Activated T-cell treated with anti-CD3 and anti-CD28 coated beads, Interleukin-2, amount 50 U/mL, for 1 hour (primary cell): ENCODE data around the gene OR2AE1.

ENCODE experiments used
- DNase-seq: peaks from one replicate; pipeline ENCODE4 v3.0.0-alpha.2; 2020

Gene OR2AE1

DNA sequence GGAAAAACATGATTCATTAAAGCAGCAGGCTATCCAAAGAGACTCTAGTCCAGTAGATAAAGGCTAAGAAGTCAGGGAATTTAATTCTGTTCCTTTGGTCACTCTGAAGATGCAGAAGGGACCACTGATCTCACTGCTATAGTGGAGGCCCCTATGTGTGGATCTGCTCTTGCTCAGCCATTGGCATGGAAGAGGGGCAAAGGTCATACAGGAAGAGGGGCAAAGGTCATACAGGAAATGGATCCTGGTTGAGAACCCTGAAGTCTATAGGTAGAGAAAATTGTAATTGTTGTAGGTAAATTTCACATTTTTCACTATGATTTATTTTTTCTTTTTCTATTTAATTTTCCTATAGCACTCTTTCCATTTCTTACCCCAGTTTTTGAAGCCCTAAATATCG lies 21.6 kb downstream of the OR2AE1 start:
- no peak for DNase-seq

DNA sequence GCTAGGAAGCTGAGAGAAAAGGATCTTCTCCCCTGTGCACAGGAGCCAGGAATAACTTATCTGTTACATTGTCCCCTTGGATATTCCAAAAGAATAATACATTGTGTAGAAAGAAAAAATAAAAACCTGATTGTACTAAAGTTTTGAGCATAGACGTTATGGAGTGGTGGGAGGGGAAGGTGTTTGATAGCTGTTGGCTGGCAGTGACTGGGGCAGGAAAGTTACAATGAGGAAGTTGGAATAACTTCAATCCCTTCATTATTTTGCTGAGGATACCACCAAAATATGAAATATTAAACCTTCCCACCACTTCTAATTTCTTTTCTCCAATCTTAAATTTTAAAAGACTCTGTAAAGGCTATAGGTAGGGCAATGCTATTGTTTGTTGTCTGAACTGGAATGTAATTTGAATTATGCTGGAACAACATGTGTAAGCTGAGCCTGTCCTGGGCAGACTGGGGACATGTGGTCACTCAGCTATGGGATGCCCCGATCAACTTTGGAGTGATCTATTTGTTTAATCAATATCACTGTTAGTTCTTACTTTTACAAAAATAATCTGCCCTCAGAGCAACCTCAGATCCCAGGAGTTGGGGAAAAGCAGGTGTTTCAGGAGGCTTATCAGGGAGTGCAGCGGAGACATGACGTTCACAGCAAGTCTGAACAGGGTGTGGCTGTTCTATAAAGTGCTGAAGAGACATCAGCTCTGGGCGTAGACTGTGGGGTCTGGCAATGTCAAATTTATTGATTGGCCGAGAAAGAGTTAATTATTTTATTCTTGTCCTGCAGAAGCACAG lies 28.2 kb downstream of the OR2AE1 start:
- DNase-seq, result no peak

DNA sequence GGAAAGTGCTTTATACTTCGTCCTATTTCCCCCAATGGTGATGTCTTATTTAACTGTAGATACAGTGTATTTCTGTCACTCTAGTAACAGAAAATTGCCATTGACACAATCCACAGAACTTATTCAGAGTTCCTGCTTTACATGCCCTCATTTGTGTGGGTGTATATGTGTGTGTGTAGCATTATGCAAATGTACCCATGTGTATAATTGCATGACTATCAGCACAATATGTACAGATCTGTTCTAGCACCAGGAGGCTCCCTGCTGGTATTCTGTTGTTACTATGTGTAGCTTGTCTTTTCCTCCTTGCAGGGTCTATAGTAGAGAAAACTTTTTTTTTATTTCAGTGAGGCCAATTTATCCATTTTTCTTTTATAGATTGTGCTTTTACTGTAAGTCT lies 32.5 kb downstream of the OR2AE1 start:
- DNase-seq, result no peak

DNA sequence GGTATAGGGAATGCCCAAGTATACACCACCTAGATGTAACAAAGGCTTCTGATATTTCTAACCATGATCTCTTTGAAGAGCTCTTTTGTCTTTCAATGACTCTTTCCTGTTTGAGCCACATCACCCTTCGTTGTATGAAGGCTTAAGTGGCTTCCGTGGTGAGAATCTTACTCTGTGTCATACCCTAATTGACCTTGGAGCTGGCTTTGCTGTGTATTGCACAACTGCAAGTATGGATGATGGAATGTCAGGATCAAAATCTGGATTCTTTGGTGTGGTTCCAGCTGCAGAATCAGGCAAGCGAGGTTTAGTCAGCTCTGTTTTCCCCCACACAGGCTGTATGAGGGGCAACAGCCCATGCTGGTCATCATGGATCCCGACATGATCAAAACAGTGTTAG lies 33.0 kb downstream of the OR2AE1 start:
- no peak for DNase-seq

DNA sequence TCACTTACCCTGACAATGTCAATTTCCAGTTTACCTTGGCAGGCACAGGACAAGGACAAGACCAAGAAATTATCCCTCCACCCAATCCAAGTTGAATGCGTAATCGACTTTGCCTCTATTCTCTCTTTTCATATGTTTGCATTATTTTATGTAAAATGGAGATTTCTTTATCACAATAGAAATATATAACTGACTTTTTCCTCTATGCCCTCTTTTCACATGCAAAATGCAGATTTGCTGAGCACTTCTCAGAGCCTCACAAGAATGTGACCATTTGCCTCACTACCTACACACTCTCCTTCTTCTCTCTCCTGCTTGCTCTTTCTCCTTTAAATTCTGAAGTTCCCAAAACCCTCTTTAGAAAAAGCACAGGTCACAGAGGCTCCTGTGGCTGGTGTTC lies 33.9 kb downstream of the OR2AE1 start:
- no peak for DNase-seq

DNA sequence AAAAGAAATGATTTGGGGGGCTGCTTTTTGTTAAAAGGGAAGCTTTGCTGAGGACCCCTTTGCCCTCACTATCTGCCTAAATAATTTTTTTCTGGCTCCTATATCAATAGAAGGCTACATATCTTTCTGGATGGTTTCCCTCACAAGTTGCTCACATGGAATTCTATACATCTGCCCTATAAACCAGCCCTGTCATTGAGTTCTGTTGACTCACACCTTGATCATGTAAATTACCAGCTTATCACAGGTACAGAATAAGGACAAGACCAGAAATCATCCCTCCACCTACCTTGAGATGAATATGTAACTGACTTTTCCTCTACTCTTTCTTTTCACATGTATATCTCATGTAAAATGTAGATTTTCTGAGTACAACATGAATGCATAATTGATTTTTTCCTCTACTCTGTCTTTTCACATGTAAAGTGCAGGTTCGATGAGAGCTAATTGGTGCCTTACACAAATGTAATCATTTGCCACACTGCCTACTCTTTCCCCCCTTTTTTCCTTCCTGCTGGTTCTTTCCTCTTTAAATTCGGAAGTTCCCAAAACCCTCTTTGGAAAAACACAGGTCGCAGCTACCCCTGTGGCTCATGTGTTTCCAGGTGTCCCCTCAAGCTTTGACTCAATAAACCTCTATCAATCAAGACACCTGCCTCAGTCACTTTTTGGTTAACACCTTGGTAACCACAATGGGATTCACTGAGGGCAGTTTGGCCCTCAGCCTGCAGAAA lies 36.5 kb downstream of the OR2AE1 start:
- DNase-seq, result no peak

DNA sequence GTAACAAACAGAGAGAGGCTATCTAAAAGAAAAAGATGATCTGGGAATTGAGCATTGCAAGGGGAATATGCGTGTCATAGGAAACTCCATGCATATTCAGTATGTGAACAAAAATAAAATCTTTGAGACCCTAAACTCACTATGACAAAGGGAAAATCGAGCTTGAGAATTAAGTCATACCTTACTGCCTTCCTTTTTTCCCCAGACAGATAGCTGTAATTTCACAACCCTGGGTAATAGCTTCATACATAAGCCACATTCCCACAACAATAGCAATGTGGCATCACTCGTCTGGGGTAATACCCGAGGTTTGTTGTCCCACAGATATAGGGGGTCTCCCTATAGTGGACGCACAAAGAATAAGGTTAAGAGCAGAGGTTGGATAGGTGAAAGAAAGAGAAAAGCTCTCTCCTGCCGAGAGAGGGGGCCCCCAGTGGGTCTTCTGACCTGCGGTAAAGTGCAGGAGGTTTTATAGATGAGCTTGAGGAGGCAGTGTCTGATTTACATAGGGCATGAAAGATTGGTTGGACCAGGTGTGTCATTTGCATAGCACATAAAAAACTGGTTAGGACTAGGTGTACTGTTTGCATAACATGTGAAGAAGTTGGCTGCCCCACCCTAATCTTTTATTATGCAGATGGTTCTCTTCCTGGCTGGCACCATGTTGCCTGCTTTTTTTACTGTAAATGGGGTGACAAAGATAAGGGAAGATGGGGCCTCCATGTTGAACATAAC lies 37.4 kb downstream of the OR2AE1 start:
- no peak for DNase-seq

DNA sequence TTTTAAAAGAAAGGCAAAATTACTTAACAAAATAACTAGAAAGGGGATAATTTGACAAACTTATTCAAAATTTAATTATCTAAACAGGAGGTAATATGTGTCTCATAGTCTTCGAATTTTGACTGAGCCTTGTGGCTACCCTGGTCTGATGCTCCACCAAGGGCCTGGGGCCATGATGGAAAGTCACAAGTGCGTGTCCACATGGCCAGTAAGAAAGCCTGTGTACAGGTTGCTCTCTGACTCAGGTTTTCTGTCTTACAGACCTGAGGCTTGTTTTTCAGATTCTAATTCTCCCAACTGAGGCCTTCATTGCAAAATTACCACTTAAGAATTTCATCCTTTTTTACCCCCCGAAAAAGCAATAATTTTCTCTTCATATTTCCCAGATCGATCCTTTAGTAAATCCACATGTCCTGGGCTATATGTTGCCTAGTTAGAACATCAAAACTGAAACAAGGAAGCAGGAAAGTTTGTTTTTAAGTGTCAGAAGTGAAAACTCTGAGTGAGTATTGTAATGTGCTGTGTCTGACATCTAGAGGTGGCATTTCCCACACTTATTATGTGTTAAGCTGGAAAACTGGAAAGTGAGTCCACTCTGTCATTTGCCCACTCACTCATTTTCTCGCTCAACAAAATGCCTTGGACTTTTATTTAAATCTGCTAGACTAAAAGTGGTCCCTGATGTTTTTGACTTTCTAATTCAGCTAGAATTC lies 39.0 kb downstream of the OR2AE1 start:
- DNase-seq, result no peak

DNA sequence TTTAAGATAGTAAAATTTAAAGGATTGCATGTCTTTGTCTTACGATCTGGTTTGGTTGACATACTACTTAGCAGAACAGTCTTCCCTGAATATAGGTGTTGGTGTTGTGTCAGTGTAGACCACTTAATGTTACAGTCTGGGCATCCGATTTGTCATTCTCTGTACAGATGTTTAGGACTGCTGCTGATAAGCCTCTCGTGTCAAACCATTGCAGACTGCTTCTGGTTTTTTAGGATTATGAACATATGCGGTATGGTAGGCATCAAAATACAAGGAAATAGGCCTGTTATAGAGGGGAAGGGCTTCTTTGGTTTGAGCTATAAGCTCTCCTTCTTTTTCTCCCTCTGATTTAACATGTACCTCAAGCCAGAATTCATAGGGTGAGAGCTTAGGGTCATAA lies 41.6 kb downstream of the OR2AE1 start:
- no peak for DNase-seq

DNA sequence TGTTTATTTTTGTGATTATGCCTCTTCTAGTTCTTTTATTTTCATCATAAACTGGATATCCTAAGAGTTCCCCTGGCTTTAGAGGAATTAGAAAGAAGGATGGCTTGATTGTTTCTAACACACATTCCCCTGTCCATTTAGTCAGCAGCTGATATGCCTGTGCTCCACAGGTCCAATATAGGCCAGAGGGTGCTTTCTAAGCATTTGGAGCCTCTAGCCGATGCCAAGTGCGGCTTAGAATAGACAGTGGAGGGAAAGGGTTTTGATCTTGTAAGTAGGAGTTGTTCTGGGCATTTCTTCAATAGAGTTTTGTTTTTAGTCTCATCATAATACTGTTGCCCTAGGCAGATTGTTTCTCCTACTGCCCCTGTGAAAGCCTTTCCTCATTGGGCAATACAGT lies 42.5 kb downstream of the OR2AE1 start:
- no peak for DNase-seq

DNA sequence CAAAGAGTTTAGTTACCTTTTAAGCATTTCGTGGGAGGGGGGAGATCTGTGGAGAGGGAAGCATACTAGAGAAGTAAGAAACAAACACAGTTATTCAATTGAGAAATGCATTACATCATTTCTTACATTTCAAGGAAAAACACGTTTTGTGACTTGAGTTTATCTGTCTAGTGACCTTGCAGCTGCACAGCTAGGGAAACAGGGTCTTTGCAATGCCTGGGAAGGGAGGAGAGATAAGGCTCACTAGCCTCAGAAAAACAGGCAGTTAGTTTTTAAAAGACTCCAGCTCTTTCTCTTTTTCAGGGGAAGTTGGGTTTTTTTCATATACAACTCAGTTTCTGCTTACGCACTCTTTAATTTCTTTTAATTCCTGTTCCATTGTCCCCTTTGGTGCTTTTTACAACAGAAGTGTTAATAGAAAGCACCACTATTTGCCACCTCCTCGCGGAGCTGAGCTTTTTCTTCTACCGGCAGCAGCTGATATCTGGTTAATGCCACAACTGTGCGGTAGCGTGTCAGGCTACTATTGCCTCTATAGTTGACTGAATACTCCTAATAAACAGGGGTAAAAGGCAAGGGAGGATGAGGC lies 43.5 kb downstream of the OR2AE1 start:
- no peak for DNase-seq

DNA sequence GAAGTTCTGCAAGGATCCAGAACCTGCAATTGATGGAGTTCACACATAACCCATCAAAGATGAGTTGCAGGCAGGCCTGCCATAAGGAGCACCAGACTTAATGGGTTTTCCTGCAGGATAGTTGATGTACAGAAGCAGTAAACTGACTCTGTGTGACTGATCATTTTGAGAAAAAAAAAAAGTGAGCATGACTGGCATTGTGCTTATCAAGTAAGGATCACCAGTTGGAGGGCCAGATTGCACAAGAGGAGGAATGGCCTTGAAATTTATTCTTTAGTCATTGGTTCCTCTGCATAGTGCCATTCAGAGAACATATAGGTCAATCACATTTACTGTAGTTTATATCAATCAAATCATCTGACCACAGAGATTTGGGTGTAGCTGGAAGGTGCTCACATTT lies 45.2 kb downstream of the OR2AE1 start:
- DNase-seq, result no peak

DNA sequence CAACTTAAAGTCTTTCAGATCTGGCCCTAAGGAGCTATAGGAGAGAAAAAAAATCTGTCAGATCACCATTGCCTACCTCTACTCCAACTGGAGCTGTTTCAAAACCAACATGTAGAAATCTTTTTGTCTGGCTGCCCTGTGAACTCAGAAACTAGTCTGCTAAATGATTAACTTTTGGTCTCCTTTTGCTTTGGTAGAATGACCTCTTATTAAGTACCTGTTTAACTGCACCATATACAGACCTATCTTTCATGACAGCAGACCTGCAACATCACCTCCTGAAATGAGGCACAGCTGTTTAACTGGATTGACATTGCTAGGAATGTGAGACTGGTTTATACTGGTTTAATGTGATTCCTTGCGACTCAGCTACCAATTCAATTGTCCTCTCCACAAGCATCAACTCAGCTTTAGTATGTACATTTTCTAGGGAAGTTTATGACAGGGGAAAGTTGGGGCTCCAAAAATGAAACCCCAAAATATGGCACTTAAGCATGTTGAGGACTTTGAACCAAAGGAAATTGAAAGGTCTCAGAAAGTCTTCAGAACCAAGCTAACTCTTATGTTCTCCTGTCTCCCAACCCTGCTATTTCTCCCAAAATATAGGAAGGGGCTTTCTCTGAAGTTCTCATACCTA lies 47.2 kb downstream of the OR2AE1 start:
- no peak for DNase-seq

DNA sequence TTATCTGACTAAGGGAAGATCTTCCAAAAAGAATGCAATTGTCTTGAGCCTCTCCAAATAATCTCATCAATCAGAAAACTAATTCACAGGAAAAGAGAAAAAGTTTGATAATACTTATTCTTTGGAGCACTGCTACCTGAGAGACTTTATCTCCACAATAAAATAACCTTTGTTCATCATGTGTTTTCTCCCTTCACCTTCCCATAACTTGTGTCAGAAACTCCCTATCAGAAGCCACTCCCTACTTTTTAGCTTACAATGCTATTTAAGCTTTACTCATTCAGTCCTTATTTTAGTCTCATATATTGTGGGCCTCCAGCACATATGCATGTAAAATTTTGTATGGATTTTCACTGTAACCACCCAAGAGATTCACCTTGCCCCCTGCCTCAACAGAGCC lies 48.0 kb downstream of the OR2AE1 start:
- no peak for DNase-seq

DNA sequence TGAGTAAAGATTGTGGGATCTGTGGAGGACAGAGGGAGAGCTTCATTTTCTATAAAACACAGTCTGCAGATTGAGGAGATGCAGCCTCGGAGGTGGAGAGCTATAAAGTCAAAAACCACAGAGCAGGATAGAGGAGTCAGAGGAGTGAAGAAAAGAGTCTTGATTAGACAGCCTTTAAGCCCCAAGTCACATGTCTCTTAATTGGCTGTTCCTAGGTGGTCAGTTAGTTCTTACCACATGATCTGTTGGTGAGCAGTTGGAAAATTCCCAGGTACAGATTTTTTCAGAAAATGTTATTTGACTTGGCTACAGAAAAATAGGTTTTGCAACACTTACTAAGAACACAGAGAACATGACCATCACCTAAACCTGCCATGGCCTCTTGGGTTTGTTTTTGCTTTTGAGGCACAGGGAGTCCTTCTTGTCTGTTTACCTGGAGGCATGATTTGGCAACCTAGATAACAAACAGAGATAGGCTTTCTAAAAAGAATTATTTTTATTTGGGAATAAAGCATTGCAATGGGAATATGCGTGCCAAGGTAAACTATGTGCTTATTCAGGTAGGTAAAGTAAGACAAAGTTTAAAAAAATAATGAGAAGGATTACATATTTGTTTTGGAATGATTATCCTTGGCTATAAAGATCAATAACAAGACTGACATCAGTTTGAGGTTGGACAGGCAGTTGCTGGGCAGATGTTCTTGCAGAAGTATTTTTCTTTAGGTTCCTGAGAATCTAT lies 49.6 kb downstream of the OR2AE1 start:
- DNase-seq, result no peak
